Central memory CD4-positive, alpha-beta T cell (primary cell): ENCODE measurements around the gene KIAA0513.

Source experiments
- DNase-seq: peaks from one replicate; pipeline ENCODE4 v3.0.0; 2022

The KIAA0513 gene

DNA sequence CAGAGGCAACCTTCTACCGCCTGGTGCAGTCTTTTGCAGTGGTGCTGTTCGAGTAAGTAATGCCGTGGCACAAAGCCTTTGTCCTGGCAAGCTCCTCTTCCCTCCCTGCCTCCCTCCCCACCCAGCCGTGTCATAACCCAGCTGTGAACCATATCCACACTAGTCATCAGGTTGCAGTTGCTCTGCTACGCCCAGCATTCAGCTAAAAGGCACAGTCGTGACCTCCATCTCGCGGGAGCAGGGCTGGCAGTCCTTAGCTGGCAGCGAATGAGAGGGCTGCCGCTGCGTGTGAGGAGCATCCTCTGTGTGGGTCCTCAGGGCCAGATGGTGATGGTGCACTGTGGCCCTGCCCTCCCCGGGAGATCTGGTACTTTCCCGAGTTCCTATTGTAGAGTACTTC lies 45.4 kb downstream of the KIAA0513 start:
- no peak for DNase-seq

DNA sequence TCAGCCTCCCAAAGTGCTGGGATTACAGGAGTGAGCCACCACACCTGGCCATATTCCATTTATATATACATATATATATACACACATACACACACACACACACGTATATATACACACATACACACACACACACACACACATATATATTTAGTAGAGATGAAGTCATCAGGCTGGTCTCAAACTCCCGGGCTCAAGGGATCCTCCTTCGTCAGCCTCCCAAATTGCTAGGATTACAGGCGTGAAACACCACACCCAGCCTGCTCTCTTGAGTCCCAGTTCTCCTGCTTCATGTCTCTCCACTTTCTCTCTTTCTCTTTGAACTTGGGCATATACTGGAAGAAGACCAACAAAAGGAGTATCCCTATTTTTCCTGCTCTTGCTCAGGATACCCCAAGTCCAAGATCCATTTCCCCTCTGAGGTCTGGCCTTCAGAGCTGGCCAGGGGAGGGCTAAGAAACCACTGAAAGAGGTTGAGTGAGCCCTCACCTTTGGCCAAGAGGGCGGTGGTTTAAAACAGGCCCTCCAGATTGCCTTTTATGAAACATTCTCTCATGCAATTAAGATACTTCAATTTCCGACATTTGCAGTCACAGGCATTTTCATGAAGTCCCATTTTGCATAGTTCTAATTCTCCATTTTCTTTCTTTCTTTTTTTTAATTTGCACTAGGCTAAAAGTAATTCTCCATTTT lies 46.8 kb downstream of the KIAA0513 start:
- DNase-seq: no peak

DNA sequence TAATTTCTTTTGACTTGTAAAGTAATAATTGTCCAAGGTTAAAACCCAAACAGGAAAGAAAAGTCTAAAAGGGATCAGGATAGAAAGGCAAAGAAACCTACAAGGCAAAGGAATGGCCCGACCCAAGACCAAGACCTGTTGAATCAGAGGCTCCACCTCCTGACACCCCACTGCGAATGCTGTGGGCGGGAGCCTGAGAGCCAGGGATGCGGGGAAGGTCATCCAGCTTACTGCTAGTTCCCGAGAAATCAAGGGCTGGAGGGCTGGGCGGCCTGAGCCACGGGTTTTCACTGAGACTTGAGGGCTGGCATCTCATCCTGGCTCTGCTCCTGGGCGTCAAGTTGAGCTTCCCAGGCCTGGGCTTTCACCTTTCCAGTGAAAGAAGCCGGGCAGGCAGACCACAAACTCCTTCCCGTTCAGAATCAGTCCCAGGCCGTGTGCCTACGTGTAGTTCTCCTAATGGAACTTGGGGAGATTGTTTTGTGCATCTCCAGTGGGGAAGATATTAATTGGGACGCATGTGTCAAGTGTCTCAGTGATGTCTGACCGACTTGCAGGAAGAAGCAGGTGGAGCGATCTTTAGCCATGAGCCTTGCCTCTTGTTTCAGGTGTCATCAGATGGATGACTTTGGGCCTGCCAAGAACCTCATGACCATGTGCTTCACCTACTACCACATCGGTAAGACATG lies 47.8 kb downstream of the KIAA0513 start:
- no peak for DNase-seq

DNA sequence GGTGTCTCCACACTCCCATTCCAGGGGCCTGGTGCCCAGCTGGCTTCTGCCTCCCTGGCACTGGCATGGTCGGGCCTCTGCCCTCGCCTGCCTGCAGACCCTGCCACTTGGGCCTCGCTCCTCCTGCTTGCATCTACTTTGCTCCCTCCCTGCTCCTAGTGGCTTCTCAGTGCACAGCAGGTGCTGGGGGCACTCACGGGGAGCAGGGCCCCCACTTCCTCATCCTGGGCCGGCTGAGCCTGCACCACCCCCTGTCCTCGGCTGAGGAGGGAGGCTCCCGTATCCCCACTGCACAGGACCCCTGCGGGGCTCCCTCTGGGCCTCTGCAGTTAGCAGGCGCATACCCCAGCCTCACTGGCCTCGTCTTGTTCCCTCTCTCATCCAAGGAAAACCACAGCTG lies 49.4 kb downstream of the KIAA0513 start:
- no peak for DNase-seq

DNA sequence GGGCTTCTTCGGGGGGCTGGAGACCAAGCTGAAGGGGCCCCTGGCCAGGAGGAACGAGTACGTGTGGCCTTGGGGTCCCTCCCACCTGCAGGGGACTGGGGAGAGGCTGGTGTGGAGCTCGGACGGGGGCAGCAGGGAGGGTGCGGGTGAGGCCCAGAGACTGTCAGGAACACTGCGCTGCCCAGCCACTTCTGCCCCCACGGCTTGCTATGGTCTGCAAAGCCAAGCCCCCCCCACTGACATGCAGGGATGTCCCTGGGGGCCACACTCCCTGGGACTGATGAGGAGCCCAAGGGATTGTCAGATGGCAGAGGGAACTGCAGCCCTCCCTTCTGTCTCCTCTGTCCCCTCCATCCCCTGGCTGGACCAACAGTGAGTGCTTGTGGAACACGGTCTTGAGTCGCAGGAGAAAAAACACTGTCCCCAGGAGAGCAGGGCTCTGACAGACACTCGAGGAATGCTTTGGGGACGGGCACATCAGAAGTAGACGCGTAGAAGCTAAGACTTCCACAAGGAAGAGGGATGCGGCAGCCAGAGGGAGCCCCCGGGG lies 50.1 kb downstream of the KIAA0513 start:
- DNase-seq: no peak

DNA sequence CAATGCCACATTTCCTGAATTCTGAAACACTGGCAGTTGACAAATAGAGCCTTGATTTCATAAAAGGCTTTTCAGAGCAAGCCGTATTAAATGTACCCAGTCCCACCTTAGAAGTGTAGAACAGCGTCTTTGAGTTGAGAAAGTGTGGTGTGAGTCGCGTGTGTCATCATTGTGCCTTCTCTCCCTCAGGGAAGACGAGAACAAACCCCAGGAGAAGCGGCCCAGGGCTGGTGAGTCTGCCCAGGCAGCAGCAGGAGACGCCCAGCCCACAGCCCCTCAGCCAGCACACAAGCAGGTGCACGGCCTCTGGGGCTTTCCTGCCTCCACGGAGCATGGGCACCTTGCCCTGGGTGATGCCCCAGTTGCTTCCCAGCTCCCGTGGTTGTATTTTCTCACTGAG lies 50.6 kb downstream of the KIAA0513 start:
- DNase-seq: no peak

DNA sequence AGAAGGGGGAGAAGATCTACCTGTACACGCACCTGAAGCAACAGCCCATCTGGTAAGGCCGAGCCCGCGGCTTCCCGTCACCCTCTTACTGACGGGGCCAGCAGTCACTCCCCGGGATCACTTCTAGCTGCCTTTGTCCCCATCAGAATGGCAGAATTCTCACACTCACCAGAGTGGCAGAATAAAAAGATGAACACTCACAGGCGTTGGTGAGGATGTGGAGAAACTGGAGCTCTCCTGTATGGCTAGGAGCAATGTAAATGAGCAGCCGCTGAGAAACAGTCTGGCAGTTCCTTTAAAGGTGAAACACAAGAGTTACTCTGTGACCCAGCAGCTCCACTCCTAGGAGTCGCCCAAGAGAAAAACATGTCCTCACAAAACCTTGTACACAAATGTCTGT lies 51.4 kb downstream of the KIAA0513 start:
- no peak for DNase-seq

DNA sequence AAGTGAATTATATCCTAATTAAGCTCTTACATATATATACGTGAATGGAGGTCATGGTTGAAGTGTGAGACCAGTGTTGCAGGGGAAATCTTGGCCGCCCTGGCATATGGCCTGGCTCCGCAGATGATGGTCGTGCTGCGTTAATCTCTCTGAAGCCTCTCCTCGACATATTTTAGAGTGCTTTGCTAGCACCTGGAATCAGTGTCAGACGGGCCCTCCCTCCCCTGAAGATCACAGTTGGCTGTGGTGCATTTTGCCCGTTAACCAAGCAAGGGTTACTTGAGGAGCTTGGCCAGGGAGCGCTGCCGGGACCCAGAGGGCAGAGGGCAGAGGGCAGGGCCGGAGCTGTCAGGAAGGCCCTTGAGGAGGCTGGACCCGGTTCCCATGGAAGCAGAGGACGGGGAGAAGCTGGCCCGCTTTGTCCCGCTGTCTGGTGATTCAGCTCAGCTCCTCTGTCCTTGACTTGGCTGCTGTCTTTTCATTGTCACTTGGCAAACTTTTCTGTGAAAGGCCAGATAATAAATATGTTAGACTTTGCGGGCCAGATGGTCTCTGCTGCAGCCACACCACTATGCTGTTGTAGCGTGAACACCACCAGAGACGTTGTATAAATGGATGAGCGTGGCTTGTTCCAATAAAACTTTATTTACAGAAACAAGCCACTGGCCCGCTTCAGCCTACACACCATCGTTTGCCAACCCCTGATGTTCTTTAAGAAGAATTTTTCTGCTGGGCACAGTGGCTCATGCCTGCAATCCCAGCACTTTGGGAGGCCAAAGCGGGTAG lies 52.4 kb downstream of the KIAA0513 start:
- no peak for DNase-seq

DNA sequence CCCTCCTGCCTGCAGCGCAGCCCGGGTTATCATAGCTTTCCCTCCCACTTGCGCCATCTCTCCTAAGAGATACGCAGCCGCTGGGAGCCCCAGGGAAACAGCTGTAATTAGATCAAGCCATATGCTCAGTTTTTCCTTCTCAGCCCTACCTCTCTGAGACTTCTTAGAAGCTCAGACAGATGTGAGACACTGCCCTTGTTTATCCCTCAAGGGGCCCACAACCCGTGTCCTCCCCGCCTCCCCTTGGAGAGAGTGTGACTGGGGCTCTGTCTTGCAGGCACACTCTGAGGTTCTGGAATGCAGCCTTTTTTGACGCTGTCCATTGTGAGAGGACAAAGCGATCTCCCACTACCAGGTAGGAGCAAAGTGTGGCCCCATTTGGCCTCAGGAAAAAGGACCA lies 53.4 kb downstream of the KIAA0513 start:
- no peak for DNase-seq

DNA sequence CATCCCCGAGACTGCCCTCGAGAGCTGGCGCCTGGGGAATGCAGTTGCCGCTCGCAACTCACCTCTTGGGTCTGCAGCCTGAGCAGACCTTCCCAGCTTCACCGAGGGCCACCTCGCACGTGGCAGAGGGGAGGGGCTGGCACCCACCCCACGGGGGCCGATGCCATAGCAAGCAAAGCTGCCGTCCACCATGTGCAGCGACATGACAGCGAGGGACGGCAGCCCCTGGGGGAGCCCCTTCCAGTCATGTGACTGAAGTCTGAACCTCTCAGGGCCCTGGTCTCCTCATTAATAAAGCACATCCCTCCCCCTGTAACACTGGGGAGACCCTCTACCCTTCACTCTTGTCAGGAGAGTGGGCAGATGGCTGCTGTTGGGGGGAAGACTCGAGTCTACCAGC lies 54.2 kb downstream of the KIAA0513 start:
- no peak for DNase-seq

DNA sequence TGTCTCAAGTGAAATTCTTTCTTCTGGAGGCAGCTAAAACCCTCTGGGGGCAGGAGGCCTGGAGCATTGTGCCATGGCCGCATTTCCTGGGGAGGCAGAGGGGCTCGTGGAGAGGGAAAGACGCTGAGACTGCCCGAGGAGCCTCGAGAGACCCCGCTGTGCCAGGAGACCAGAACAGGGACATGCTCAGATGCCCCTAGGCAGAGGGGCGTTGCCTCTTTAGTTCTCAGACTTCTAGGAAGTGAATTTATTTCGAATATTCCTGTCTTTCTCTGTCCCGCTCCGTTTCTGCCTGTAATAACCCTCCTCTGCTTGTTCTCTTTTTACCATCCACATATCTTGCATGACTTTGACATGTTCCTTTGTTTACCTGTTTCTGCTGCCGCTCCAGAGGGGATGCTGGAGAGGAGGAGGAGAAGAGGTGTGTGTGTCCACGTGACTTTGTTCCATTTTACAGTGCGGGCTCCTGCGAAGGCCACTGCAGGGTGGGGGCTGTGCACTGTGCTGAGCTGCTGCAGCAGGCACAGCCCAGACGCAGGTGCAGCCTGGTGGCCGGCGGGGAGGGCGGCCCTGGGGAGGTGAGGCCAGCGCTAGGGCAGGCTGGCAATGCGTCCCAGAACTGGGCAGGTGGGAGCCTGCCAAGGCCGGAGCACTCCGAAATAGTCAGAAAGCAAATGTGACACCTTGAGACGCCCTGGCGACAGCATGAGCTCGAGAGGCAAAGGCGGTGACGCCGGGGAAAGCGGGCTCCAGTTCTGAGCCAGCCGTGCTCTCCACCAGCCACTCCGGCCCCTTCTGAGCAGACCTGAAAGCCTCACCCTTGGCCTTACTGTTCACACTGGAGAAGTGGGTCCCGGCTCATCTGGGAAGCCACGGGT lies 54.8 kb downstream of the KIAA0513 start:
- no peak for DNase-seq

DNA sequence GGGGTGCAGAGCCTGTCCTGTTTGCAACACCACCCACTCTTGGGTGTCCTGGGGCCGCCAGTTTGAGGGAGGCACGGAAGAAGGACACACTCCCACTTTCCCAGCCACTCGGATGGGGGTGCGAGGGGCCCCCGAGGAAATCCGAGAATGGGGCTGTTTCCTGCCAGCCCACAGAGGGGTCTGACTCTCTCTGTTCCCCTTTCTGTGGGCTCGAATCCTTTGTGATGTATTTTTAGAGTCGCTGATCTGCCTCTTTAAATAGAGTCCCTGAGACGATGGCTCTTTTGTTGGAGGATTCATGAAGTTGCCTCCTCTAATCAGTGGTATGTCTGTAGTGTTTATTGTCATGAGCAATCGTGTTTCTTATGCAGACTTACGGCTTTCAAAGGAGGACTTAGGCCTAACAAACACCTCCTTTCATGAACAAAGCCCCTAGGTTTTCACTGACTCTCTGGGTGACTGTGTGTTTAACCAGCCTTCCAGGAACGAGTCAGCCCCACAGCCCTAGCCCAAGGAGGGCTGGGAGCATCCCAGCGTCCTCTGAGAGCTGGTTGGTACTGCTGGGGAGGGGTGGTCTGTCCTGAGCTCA lies 55.5 kb downstream of the KIAA0513 start:
- DNase-seq: no peak

DNA sequence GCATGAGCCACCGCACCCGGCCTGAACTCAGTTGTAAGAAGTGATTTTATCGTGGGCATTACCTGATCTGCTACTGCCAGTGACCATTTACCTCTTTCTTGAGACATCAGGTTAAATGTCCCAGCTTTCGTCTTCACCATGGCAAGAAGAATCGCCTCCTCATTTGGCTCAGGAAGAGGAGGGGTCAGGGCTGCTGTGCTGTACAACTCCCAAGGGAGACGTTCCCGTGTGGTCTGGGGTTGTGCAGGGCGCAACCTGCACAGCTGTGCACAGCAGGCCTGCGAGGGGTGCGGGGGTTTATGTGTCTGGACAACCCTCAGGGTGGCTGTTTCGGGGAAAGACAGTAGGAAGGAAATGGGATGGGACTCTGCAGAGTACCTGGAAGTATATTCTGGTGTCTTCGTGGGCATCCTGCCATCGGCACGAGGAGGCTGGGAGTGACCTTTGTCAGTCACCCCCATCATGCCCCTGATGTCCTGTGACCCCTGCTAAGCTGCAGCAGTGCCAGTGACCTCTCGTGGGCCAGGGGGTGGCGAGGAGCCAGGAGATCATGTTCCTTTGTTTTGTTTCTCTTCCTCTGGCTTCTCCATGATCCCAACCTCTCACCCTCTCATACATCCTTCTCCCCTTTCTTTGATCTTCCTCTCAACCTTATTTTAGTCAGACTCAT lies 57.4 kb downstream of the KIAA0513 start:
- DNase-seq: no peak

DNA sequence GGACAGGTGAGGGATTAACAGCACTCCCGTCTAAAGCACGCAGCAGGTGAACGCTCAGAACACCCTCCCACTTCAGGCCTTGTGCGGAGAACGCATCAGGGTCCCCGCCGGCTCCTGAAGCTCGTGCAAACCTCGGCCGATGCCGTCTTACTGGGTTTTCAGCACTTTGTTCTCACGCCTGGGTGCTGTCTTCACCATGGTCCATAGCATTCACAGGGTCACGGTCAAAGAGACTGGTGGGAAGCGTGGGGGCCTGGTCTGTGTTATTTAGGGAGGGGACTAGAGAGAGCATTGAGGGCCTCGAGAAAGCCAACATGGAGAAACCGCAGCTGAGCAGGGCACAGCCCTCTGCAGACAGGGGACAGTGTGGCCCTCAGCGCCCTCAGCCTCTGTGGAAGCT lies 58.1 kb downstream of the KIAA0513 start:
- DNase-seq: no peak

DNA sequence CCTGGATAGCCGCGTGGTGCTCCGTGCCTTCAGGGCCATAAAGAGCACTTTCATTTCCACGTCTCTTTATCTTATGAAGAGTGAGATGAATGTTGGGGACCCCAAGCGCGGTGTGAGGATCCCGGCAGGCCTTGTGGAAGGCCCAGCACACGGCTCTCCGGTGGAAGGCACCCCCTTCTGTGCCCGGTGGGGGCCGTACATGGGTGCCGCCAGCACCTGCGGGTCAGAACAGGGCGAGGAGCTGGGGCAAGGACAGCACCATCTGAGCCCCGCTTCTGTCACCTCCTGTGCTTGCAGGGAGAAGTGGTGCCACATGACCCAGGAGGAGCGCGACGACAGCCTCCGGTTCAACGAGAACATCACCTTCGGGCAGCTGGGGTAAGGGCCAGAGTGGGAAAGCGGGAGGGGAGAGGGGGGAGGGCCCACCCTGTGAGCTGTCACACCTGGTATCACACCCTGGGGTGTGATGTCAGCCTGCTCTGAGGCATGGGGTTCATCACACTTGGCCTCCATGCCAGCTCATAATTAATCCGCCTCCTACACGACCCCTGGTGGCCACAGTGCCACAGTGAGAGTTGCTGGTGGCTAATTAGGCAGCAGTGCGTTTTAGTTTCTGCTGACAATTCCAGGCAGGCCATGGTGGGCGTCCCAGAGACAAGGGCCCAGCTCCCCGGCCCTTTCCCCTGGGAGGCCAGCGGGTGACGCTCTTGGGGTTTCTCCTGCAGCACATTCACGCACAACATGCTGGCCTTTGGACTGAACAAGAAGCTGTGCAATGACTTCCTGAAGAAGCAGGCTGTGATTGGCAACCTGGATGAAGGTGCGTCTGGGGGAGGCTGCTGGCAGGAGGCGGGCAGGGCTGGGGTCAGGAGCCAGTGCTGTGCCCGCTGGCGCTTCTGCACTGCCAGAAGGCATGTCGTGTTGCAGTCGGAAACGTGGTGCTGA lies 59.0 kb downstream of the KIAA0513 start:
- peak; percentile 65 for DNase-seq

DNA sequence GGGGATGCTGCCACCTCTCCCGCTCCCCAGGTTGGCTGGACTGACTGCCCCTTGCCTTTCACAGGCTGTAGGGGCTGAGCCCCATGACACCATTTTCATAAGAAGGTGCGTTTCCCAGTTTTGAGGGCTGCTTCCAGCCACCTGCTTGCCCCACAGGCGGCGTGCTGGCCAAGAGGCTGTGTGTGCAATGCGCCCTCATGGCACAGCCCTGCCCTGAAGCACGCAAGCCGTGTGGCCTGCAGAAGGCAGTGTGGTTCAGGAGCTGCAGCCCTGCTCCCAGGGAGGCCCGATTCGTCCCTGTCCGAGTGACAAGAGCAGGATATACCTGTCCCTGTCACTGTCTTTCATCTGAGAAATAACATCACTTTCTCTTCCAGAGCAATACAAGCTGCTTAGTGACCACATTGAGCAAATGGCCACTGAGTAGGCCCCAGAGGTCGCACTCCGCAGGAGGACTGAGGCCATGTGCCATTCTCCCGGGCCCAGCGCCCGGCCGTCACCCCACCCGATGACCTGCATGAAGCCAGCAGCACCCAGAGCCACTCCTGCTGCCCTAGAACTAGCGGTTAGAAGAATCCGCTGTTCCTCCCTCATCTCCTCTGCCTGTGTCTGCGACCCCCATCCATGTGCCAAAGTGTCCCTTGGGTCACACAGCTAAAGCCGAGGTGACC lies 60.4 kb downstream of the KIAA0513 start:
- no peak for DNase-seq

DNA sequence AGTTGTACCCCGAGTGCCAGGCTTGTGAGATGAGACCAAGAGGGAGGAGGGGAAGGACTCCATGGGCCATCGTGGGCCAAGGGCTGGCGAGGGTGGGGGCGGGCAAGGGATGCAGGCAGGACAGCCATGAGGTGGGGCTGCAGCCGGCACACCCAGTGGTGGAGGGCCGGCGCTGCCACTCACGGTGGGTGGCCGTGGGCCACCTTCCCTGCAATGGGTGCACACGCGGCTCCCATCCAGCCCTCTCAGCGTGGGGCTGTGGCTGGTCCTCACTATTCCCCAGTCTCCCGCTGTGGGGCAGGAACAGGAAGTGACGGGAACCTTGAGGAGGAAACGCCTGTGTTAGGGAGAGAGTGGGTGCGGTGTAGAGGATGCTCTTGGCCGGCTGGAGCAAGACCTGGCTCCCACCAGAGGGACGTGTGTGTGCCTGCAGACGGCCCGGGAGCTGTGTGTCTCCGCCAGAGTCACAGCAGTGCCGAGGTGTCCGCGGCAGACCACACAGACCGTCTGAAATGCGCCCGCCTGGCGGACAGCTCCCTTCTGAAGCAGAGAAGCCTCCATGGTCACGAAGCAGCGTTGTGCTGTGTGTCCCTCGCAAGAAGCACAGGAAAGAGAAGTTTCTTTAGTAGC lies 61.1 kb downstream of the KIAA0513 start:
- no peak for DNase-seq

DNA sequence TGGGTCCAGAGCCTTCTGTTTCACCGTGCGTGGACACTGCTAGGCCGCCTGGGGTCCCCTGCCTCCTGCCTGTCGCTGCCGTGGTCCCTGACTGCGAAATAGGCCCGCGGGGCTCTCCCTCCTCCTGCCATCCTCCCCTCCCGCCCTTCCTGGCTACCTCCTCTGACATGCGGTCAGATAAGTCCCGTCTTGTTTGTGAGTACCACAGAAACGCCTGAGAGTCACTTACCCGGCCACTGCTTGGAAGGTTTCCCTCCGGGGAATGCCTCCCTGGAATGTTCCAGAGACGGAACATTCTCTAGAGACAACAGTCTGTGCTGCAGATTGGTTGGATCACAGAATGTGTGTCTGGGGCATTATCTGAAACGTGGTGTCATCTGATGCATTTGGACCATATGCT lies 61.9 kb downstream of the KIAA0513 start:
- DNase-seq: no peak

DNA sequence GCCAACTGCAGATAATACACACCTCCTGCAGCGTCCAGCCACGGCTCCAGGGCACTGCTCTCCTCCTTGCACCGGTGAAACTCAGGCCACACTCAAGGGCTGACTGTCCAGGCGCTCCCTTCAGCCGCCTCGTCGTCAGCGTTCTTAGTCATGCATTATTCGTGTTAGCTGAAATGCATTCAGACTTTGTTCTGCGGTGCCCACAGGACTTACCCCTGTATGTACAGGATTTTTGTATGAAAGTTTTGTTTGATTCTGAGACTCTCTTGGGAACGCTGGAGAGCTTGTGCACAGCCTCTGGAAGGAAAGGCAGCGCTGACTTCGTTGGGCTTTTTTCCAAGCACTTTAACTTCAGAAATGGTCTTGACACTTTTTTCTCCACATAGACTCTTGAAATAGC lies 62.6 kb downstream of the KIAA0513 start:
- no peak for DNase-seq
